Amygdala (tissue), 56 donors: ENCODE measurements around the gene HEPHL1.
"Not testable (repeated sequence)": the region's sequence is repeated elsewhere in the genome, so short reads cannot be mapped to it uniquely, and the experiment has no call there.

ENCODE experiments used
- DNase-seq, 56 donors: peaks; one replicate each; lab custom pipeline; 2025; lab: John Stamatoyannopoulos, UW

Gene HEPHL1

DNA sequence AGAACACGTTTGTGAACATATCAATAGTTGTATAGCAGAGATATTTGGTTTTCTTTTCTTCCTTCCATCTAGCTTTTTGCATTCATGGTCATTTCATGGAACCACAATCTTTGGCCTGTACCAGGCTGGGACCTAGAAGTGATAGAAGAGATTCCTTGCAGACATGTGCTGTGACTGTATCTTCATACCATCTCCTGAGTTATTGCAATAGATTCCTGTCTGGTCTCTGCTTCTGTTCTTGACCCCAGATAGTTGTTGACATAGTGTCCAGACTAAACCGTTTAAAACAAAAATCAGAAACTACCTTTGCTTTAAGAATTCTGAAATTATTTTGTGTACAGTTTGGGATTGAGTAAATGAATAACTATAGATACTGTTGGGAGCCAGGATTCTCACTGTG, 124.3 kb downstream of the HEPHL1 start:
- DNase-seq, result no peak

DNA sequence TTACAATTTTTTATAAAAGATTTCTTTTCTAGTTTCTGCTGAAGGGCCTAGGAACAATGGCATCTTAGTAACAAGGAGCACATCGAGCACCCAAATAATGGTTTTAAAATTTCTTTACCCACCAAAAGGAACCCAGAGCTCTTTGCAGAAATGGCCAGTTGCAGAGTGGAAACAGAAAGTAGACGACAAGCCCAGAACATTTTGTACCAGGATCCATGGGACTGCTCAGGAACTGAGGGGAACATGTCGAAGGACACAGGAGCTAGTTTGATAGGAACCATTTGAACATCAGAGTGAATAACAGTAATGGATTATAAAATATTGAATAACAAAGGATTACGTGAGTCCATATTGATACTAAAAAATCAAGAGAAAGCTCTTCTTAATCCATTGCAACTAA, 124.8 kb downstream of the HEPHL1 start:
- DNase-seq, result no peak

DNA sequence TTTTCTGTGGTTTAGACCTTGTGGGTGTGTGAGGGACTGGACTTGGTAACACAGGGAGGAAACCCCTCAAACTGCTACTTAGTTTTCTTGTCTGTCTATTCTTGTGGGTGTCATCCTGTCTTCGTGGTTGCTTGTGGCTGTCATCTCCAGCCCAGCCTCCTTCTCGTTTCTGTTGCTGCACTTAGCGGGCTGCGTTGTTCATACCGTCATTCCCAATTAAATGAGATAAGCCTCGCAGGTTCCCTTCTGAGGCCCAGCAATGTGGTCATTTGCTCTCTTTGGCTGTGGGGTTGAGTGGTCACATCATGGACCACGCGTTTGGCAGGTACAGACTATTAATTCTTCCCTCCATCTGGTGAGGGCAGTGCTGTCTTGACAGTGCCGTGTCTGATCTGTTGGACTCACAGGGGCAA, 126.3 kb downstream of the HEPHL1 start:
- DNase-seq, result no peak

DNA sequence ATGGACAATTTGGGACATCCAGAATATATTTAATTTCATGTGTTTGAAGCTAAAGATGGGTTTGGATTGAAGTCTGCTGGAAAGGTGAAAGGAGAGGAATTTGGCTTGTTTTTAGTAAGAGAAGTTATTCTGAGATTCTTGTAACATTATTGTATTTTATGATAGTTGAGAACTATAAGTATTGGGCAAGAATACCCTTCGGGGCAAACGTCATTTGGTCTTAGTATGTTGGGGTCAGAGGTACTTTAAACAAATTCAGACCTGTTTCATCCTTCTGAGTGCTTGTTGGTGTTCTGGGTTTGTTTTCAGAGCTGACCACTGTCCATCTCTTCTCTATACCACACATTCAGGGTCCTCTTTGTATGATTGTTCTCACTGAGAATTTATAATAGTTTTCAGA, 127.0 kb downstream of the HEPHL1 start:
- DNase-seq, result no peak

DNA sequence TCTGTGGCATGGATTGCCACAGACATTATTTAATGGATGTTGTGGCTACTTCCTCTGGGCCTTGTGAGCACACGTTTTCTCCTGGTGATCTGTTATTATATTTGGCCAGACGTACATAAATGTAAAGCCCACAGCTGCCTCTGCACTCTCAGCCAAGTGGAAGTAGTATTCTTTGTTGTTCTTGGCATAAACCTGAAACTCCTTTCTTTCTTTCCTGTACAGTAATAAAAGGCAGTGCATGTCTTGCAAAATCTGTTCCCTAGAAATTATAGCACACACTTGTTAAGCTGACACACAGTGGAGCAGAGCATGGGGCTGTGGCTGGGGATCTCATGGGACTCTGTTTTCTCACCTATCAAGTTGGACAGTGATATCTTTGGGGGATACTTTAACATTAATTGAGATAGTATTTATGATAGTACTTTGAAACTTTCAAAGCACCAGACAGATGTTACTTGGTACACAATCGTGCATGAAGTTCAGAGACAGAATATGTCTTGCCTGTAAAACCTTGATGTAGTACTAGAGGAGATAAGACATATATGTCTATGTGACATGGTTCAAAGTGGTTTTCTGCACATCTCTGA, 128.4 kb downstream of the HEPHL1 start:
- no peak for DNase-seq

DNA sequence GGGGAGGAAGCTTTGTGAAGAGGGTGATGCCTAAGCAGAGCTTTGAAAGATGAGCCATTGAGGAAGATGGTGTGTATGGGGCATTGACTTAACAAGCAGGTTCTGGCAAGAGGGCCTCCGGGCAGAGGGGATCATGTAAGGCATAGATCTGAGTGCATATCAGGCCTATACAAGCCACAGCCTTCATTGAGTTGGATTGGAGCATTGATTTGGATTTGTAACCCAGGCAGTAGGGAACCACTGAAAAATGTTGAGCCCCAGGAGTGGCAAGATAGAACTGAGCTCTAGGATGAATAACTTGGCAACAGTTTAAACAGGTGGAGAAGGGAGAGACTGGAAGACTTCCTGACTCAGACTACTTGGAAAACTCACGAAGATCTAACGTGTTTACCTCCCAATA, 128.9 kb downstream of the HEPHL1 start:
- no peak for DNase-seq

DNA sequence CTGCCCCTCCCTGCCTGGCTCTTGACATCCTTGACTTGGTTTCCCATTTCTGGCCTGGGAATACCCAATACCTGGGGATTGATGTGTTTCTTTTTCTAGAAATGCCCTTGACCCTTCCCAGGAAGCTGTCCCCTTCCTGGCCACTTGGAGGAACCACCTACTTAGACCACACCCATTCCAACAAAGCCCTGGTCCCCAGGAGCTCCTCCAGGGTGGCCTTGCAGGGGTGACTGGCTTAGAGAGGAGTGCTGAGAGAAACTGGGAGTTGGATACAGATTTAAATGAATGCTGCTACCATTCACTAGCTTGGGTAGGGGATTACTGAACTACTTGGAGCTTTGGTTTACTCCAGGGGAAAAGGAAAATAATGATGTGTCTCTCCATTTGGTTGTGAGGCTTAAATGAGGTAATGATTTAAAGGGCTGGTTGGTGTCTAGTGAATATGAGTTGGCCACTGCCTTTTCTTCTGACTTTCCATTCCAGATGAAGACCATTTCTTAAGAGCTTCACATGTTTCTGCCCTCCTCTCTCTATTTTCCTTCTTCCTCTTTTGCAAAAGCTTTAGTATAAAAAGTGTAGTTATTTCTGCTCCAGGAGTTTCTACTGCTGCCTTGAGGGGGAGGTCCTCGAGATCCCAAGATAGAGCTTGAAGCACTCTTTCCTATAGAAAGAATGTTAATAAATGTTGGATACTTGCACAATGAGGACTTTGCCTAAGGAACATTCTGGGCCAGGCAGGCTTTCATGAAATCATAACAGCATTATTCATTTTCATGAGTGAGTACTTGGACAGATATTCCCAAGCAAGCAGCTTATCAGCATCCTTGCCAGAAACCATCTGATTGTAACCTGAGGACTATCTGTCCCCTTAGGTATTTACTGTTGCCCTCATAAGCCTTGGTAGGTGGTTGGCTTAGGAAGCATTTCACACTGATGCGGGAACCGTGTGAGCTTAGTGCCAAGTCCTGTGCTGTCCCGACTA, 129.8 kb downstream of the HEPHL1 start:
- no peak for DNase-seq

DNA sequence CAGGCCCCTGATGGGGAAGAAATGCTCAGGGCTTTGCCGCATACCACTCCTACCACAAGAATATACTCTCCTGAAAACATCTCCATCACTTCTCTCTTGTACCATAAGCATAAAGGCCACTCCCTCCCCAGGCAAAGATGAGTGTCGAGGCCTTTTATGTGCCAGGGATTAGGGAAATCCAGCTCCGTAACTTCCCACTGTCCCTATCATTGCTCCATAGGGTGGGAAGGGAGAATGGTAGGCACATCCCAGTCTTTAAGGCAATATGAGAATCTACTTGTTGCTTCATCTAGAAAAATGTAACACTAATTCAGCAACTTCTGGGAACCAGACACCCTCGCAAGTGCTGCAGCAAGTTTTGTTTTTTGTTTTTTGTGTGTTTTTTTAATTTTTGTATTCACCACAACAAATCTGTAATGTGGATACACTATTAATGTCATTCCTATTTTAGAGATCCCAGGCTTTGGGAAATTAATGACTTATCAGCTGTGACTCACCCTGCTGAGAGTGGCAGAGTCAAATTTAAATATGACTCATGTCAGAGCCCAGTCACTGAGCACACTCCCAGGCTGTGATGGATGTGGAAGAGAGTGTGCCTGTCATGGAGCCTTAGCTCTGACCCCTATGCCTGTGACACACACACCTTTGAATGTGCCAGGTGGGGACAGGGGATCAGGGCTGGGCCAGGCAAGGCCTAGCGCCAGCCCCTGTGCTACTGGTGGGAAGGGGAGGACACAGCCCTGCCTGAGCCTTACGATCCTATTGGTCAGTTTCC, 130.9 kb downstream of the HEPHL1 start:
- peak in 3 of 56 donors; percentile 7 to 24 (median 18) for DNase-seq

DNA sequence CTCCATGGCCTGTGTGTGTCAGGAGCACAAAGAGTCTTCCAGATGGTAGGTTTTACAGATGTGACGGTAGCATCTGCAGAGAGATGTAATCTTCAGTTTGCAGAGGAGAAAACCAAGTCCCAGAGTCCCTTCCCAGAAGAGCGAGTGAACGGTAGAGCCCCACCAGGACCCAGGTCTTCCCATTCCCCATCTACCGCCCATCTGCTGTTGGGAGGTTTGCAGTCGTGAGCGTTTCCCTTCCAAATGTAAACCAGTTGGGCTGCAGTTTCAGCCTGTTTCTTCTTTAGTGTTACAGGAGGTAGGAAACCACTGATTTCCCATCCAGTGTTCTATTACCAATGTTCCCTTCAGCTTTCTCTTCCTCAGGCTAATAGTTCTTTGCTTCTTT, 131.5 kb downstream of the HEPHL1 start:
- DNase-seq, result no peak

DNA sequence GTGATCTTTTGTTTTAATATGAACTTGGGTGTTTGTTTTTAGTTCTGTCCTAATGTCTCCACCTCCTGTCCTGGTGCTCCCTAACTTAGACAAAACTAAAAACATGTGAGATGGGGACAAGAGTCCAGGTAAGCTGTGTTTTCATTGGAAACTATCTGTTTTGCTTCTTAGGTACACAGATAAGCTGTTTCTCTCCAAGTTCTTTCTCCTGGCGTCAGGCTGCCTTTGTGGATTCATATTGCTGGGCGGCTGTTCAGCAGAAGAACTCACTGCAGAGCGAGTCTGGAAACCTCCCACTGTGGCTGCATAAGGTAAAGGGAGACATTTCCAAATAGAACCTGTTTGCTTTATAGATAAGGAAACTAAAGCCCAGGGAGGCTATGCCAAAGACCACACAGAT, 132.2 kb downstream of the HEPHL1 start:
- DNase-seq, result no peak

DNA sequence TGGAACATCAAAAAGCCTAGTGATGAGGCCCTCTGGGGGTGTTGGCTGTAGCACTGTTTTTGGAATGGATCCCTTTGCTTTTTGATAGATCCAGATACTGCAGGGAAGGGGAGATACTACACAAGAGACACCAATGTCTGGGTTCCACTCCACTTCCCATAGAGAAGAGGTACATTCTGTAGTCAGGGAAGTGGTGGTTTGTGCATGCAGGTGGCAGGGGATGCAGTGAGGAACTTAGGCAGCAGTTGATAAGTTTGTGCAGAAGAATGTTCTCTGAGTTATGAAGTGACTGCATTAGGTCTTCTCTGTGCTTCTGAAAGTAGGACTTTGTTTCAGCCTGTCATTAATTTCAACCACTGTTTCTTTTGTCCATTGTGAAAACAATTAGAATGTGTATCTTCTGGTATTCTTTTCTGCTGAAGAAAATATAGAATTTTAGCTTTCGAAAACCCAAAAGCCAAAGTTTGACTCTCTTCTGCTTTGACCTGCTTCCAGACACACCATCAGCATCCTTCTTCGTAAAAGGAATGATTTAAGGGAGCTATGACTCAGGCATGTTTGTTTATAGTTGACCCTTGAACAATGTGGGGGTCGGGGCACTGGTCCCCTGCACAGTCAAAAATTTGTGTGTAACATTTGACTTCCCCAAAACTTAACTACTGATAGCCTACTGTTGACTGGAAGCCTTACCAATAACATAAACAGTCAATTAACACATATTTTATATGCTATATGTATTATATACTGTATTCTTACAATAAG, 133.1 kb downstream of the HEPHL1 start:
- no peak for DNase-seq

DNA sequence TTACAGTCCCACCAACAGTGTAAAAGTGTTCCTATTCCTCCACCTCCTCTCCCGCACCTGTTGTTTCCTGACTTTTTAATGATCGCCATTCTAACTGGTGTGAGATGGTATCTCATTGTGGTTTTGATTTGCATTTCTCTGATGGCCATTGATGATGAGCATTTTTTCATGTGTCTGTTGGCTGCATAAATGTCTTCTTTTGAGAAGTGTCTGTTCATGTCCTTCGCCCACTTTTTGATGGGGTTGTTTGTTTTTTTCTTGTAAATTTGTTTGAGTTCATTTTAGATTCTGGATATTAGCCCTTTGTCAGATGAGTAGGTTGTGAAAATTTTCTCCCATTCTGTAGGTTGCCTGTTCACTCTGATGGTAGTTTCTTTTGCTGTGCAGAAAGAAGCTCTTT, 136.2 kb downstream of the HEPHL1 start:
- DNase-seq, result not testable (repeated sequence)
